CD4-positive, alpha-beta T cell treated with Interleukin-1 beta for 1 hour (primary cell): ENCODE measurements around the gene TBX5.

Source experiments
- DNase-seq, 2 donors: peaks; one replicate each; pipeline ENCODE4 v3.0.0-alpha.2; 2020 to 2022

Gene TBX5

GRCh38 chr12:114405519-114406271 lies at the start of gene TBX5:
TBX5 (minus strand) TSS chr12:114406144; CDS start chr12:114403898, 2,246 bp downstream.
- no peak for DNase-seq

- DNase-seq: no peak
Observed at GRCh38 chr12:114451657-114452056, 45.7 kb upstream of the TBX5 start.

DNA sequence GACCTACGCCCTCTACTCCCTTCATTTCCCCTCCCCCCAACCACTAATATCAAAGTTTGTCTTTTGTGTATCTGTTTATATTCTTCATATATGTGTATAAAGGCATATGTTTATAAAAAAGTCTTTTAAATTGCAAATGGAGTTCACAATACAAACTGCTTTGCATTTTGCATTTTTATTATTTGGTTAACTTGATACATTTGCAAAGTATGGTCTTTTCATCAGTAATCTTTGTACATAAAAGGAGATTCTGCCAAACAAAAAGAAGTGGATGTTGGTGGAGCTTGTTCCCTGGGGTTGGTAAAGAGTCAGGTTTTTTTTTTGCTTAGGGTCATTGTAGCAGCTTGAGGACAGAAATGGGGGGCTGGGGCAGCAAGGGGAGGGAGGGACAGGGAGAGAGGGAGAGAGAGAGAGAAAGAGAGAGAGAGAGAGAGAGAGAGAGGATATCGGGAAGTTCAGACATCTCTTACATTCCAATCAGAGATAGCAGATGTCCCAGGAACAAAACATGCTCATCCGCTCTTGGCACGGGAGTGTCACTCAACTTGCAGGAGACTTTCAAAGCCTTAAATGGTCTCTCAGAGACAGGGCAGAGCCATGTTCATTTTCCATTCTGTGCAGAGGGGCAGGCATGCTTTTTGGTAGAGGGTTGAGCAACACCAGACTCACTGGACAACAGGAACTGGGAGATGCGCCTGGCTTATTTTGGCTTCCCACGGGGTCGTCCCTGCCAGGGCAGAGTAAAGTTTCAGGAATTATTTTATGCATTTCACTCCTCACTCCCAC lies 44.8 kb upstream of the TBX5 start:
- DNase-seq: no peak

- DNase-seq: no peak
Observed at GRCh38 chr12:114450019-114450418, 44.1 kb upstream of the TBX5 start.

DNA sequence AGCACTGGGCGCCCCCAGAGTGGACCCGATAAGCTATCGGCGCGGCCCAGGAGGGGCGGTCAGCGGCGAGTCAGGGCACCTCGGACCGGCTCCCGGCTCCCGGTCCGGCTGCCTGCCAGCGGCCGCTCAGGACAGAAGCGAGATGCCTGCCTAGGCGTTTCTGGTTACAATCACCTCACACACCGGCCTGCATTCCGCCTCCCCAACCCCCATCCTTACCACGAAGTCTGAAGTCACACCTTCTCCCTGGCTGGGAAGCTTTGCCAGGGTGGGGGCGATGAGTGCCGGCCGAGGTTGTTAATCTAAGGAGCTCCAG lies 42.6 kb upstream of the TBX5 start:
- no peak for DNase-seq

DNA sequence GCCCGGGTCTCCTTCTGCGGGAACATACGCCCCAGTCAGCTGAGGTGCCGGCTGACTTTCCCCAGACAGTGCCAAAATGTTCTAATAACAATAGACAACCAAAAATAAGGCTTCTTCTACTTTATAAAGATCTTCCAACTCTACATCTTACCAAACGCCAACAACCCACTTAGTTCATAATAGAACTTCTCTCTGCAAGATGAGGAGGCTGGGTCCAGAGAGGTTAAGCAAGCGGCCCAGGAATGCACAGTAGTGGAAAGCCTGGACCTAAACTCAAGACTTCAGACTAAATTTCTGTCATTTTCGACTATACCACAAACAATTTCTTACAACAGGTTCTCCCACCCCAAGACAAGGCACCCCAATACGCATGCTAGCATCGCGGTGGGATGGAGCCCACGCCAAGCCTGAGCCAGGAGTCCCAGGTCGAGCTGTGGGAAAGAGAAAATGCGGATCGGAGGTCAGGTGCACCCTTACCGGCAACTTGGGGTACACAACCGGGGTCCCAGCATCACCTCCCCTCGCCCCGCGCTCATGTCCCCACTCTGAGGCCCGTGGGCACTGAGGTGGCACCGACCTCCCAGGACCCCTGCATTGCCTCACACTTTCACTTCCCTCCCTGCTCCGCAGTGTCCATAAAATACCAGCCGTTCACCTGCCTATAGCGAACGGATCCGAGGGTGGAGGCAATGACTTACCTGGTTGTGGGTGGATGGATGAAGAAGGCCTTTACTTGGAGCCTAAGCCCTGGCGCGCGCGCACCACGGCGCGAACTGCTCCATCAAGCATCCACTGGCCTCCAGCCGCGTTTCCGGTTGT lies 42.1 kb upstream of the TBX5 start:
- DNase-seq: no peak

- no peak for DNase-seq
Observed at GRCh38 chr12:114447274-114447716, 41.4 kb upstream of the TBX5 start.

DNA sequence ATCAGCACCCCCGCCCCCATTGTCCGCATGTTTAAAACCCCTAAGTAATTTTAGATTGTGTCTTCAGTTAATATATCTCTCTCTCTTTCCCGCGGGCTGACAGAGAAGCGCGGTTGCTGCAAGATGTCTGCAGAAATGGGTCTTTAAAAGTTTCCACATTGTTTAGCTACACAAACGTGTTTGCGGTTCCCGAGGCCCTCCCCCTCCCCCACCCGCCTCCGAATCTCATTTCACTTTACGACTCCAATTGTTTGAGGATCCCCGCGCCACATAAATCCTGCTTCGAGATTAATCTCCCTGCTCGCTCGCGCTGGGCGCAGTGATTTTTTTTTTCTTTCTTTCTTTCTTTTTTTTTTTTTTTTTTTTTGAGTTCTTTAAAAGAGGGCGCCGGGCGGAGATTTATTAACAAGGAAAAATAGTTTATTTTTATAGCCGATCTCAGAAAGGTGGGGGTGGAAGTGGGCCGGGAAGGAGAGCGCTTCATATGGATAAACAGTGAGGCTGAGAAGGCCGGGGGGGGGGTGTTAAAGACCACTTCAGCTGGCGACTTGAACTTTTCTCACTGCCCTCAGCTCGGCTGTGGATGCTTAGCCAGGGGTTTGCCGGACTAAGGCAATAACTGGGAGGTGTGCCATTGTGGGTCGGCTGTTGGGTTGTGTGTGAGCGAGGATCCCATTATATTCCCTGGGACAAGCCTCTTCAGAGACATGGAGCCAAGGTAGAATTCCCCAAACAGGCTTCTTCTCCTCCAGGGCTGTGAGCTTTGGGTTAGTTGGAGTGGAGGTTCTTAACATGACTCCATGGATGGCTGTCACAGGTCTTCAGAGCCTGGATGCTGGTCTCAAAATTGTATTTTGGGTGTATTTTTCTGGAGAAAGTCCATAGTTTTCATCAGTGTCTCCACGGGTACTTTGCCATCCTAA lies 39.7 kb upstream of the TBX5 start:
- DNase-seq: no peak

DNA sequence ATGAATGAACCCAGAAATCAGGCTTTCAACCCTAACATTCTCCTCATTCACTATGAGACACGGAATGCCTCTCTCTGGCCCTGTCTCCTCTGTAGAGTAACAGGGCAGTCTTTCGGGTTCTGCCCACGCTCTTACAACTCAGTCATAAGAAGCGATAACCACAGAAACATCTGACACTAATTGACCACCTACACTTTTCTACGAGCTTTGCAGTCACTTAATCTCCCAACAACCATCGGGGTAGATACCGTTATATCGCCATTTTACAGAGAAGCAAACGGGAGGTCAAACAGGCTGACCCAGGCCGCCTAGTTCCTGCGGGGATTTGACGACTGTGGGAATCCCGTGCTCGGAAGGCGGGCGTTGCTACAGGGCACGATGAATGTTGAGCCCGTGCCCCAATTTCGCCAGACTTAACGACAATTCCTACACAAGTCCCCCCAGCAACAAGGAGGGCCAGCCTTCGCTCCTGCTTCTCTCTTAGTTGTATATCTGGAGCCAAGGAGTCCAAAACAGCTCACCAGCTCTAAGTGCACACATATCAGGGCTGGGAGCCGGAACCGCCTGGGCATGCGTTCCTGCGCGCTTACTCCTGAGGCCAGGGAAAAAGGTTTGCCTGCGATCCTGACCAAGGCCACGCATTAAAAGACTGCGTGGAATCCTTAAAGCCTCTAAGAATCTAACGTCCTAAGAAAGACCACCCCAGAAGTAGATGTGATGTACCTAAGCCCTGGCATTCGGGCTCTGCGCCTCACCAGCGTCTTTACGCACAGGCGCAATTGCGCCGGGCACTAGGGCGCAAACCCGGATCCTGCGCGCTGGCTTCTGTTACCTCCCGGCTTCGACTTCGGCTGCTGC lies 38.7 kb upstream of the TBX5 start:
- no peak for DNase-seq

GRCh38 chr12:114443607-114444421 lies 37.9 kb upstream of the TBX5 start:
- no peak for DNase-seq

GRCh38 chr12:114442578-114442977 lies 36.6 kb upstream of the TBX5 start:
- DNase-seq: no peak

- DNase-seq: no peak
Observed at GRCh38 chr12:114441545-114441944, 35.6 kb upstream of the TBX5 start.

- DNase-seq: no peak
Observed at GRCh38 chr12:114441039-114441383, 35.1 kb upstream of the TBX5 start.

GRCh38 chr12:114440270-114441038 lies 34.5 kb upstream of the TBX5 start:
- no peak for DNase-seq

GRCh38 chr12:114439817-114440216 lies 33.9 kb upstream of the TBX5 start:
- DNase-seq: no peak

DNA sequence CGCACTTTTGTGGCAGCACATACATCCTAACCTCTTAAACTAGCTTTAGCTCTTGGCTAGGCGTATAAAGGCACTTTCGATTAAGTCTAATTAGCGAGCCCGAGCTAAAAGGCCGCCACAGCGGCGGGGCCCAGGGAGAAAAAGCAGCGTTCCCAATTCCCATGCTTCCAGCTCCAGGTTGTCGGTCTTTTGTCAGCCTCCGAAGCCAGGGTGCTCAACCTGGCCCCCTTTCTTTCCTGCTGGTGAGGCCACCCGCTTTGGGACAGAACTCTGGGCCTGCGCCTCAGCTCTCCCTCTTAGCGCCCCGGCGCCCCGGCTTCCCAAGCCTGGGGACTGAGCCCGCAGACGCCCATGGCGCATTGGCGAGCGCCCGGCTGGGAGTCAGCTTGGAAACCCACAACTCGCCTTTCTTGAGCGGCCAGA lies 33.3 kb upstream of the TBX5 start:
- no peak for DNase-seq

- no peak for DNase-seq
Observed at GRCh38 chr12:114438635-114439256, 32.8 kb upstream of the TBX5 start.

GRCh38 chr12:114434341-114434740 lies 28.4 kb upstream of the TBX5 start:
- no peak for DNase-seq

GRCh38 chr12:114431902-114432301 lies 26.0 kb upstream of the TBX5 start:
- DNase-seq: no peak
